ENCODE results near the gene ZNF827. TPM values are rescaled to one million over a fixed set of nuclear protein-coding genes. Genes with fewer than 3 reads are reported as not detected.

ZNF827 gene
- total RNA-seq, 1 experiment from 2014 or later: 22.4 TPM

DNA sequence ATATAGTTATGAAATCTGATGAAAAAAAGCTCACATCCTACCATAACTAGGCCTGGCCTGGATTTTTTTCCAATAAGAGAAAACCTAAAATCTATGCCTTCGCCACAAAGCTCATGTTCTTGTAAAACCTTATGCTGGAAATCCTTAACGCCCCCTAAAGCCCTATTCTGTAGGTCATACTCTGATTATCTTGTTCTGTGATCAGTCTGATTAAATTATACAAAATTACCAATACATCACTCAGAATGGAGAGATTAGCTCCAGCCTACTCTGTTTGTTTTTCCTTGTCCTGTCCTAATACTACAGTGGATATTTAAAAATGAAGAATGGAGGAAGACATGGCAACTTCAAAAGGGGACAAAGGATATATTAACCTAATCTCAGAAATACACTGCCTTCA lies 7.2 kb downstream of the ZNF827 start:
- CTCF ChIA-PET: no interaction called here
- H3K79me2 ChIP-seq (ENCODE audit: low read depth): peaks cover 50% of the 10 kb centered on the region

DNA sequence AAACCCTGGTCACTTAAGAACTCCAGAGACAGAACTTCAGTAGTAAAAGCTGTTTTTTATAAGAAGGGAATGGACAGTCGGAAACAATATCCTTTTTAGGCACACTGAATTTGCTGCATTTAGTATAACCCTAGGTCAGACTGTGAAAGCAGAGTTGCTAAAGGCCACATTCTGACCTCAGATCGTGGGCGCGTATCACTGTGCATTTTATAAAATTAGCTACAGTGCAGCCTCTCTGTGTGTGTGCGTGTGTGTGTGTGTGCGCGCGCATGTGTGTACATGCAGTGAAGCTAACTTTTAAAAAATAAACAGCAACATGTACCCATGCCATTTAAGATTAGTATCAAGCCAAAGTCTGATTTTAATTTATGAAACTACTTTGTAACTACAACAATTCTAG lies 8.0 kb downstream of the ZNF827 start:
- no peaks in the 10 kb centered on the region for H3K9me2 ChIP-seq (ENCODE audit: insufficient read depth)
- H3K4me2 ChIP-seq: no peak overlapping the region
- H2AFZ ChIP-seq: no peak overlapping the region
- peaks cover 46% of the 10 kb centered on the region for H3K79me2 ChIP-seq (ENCODE audit: low read depth)
- peaks cover 8% of the 10 kb centered on the region for H3K4me1 ChIP-seq (replicated peaks; ENCODE audit: insufficient read depth)
- CTCF ChIA-PET: no interaction called here
- TF ChIP-seq, protein P1, sequence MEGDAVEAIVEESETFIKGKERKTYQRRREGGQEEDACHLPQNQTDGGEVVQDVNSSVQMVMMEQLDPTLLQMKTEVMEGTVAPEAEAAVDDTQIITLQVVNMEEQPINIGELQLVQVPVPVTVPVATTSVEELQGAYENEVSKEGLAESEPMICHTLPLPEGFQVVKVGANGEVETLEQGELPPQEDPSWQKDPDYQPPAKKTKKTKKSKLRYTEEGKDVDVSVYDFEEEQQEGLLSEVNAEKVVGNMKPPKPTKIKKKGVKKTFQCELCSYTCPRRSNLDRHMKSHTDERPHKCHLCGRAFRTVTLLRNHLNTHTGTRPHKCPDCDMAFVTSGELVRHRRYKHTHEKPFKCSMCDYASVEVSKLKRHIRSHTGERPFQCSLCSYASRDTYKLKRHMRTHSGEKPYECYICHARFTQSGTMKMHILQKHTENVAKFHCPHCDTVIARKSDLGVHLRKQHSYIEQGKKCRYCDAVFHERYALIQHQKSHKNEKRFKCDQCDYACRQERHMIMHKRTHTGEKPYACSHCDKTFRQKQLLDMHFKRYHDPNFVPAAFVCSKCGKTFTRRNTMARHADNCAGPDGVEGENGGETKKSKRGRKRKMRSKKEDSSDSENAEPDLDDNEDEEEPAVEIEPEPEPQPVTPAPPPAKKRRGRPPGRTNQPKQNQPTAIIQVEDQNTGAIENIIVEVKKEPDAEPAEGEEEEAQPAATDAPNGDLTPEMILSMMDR (conservative IDR thresholded peaks at IDR 0.05): no peak
- TF ChIP-seq EZH2 (IDR thresholded peaks at IDR 0.05; ENCODE audit: low read depth): no peak
- intact Hi-C loops (cut with micrococcal nuclease; ENCODE audit: unreplicated experiment): loop anchor here (10.0 kb wide), 1 partner anchor 404 kb away; no protein-coding TSS in a partner anchor
- BruUV-seq (replicated peaks): no TSS peak
- H4K20me1 ChIP-seq (ENCODE audit: insufficient read depth): no peaks in the 10 kb centered on the region
- H3K4me3 ChIP-seq: no peak overlapping the region
- H3K27ac ChIP-seq: no peak overlapping the region
- H3F3A ChIP-seq (ENCODE audit: insufficient read depth, low read depth): no peaks in the 10 kb centered on the region
- H3K36me3 ChIP-seq (ENCODE audit: low read depth): no peaks in the 10 kb centered on the region
- POLR2A ChIA-PET (ENCODE audit: unreplicated experiment): no interaction called here
- DNase-seq: no peak
- no peaks in the 10 kb centered on the region for H3K27me3 ChIP-seq (ENCODE audit: insufficient read depth, low read depth)
- no peaks in the 10 kb centered on the region for H3K9me3 ChIP-seq (ENCODE audit: insufficient read depth, low read depth)

More for the DNA sequence above, 7.2 kb downstream of the ZNF827 start:
- intact Hi-C loops (cut with micrococcal nuclease; ENCODE audit: unreplicated experiment): loop anchor here (10.0 kb wide), 1 partner anchor 403 kb away; no protein-coding TSS in a partner anchor
- Histone ChIP-seq H3K27ac (no peak overlapping the region), H3K4me2 (no peak overlapping the region), H2AFZ (no peak overlapping the region), H3K9me3 (ENCODE audit: insufficient read depth, low read depth) (no peaks in the 10 kb centered on the region), H4K20me1 (ENCODE audit: insufficient read depth) (no peaks in the 10 kb centered on the region), H3K4me3 (no peak overlapping the region), H3K9me2 (ENCODE audit: insufficient read depth) (no peaks in the 10 kb centered on the region), H3F3A (ENCODE audit: insufficient read depth, low read depth) (no peaks in the 10 kb centered on the region), H3K27me3 (ENCODE audit: insufficient read depth, low read depth) (no peaks in the 10 kb centered on the region), H3K4me1 (replicated peaks; ENCODE audit: insufficient read depth) (peaks cover 9% of the 10 kb centered on the region), H3K36me3 (ENCODE audit: low read depth) (no peaks in the 10 kb centered on the region)
- no TSS peak for BruUV-seq (replicated peaks)
- POLR2A ChIA-PET (ENCODE audit: unreplicated experiment): no interaction called here
- no peak for DNase-seq
- TF ChIP-seq EZH2 (IDR thresholded peaks at IDR 0.05; ENCODE audit: low read depth): no peak
- TF ChIP-seq, protein P1 (conservative IDR thresholded peaks at IDR 0.05): no peak

- no peak overlapping the region for H3K4me2 ChIP-seq
- POLR2A ChIA-PET (ENCODE audit: unreplicated experiment): no interaction called here
- H3K27ac ChIP-seq: no peak overlapping the region
- no peaks in the 10 kb centered on the region for H3K9me3 ChIP-seq (ENCODE audit: insufficient read depth, low read depth)
- TF ChIP-seq, protein P1 (conservative IDR thresholded peaks at IDR 0.05): no peak
- no peak for TF ChIP-seq EZH2 (IDR thresholded peaks at IDR 0.05; ENCODE audit: low read depth)
- H2AFZ ChIP-seq: no peak overlapping the region
- DNase-seq: no peak
- CTCF ChIA-PET: interaction anchor here (0.6 kb wide), 1 partner anchor 73 kb away, joined by 3 read pairs; no protein-coding TSS in a partner anchor
- no peaks in the 10 kb centered on the region for H4K20me1 ChIP-seq (ENCODE audit: insufficient read depth)
- no peaks in the 10 kb centered on the region for H3F3A ChIP-seq (ENCODE audit: insufficient read depth, low read depth)
- H3K79me2 ChIP-seq (ENCODE audit: low read depth): peaks cover 36% of the 10 kb centered on the region
- no peaks in the 10 kb centered on the region for H3K9me2 ChIP-seq (ENCODE audit: insufficient read depth)
- H3K36me3 ChIP-seq (ENCODE audit: low read depth): no peaks in the 10 kb centered on the region
- H3K27me3 ChIP-seq (ENCODE audit: insufficient read depth, low read depth): no peaks in the 10 kb centered on the region
- H3K4me3 ChIP-seq: no peak overlapping the region
- H3K4me1 ChIP-seq (replicated peaks; ENCODE audit: insufficient read depth): no peaks in the 10 kb centered on the region
- intact Hi-C loops (cut with micrococcal nuclease; ENCODE audit: unreplicated experiment): loop anchor here (10.0 kb wide), 1 partner anchor 405 kb away; no protein-coding TSS in a partner anchor
- BruUV-seq (replicated peaks): no TSS peak
Observed at GRCh38 chr4:145929415-145930178, 9.0 kb downstream of the ZNF827 start.
